LNCAP (cell line): ENCODE data around the gene MRPL23.

ENCODE experiments used
- TF ChIP-seq, protein P1 (sequence below): fragments of 450-650 bp; IDR thresholded peaks from 2 replicates; pipeline ENCODE4 v1.5.1; 2017; ENCODE audit warnings: mild to moderate bottlenecking

The MRPL23 gene

DNA sequence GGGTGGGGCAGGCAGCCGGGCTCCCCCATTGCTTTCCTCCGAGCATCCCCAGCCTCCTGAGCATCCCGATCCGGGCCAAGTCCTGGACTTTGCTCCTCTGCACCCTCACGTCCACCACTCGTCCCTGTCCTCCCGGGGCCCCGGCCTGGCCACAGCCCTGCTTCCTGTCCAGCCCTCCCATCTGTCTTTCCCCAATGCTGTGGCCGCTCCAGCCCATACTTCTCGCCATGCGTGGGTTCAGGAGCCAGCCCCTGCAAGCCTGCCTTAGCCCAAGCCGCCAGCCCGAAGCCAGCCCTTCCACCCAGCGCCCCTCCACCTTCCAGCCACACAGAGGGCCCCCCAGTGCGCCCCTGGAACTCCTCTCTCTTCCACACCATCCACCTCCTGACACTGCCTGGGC, 23.8 kb downstream of the MRPL23 start:
- TF ChIP-seq, protein P1, sequence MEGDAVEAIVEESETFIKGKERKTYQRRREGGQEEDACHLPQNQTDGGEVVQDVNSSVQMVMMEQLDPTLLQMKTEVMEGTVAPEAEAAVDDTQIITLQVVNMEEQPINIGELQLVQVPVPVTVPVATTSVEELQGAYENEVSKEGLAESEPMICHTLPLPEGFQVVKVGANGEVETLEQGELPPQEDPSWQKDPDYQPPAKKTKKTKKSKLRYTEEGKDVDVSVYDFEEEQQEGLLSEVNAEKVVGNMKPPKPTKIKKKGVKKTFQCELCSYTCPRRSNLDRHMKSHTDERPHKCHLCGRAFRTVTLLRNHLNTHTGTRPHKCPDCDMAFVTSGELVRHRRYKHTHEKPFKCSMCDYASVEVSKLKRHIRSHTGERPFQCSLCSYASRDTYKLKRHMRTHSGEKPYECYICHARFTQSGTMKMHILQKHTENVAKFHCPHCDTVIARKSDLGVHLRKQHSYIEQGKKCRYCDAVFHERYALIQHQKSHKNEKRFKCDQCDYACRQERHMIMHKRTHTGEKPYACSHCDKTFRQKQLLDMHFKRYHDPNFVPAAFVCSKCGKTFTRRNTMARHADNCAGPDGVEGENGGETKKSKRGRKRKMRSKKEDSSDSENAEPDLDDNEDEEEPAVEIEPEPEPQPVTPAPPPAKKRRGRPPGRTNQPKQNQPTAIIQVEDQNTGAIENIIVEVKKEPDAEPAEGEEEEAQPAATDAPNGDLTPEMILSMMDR = no peak

DNA sequence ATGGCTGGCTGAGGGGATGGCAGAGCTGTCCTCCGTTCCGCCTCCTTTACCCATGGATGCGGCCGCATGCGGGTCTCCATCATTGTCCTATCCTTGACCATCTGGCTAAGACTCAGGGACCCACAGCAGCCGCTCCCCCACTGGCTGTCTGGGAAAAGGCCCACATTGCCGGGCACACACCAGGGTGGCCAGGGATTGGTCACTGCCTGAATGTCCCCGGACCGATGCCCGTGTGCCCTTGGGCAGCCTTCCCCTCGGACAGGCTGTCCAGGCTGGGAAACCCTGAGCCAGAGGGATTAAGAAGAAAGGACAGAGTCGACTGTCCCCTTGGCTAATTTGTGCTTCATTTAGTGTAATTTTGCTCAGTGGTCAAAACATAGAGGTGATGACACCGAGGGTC, 28.1 kb downstream of the MRPL23 start:
- TF ChIP-seq, protein P1 = no peak

DNA sequence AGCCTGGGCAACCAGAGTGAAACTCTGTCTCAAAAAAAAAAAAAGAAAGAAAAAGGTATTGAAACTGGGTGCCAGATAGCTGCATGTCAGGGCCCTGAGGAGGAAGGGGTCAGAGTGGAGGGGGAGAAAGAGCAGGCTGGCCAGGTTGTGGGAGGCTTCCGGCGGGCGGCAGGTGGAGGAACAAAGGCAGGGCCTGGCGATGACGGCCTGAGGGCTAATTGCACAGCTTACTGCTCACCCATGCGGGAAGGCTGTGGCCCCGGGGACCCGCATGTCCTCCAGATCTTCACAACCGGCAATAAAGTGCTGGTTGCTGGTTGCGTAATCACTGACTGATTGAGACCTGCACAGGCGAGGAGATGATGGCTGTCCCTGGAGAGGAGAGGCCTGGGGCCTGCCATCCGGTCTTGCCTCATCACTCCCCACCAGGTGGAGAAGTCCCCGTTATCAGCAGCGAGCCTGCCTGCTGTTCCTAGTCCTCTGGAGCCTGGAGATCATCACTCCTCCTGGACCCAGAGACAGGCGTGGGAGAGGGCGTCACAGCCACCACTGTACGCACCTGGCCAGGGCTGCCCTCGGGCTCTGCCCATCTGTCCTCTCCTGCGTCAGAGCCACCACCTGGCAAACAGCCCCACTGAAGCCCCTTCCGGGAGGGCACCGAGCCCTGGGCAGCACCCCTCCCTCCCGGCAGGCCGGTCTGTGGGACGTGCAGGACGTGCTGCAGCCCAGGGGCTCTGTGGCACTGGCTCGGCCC, 31.8 kb downstream of the MRPL23 start:
- TF ChIP-seq, protein P1 = no peak

DNA sequence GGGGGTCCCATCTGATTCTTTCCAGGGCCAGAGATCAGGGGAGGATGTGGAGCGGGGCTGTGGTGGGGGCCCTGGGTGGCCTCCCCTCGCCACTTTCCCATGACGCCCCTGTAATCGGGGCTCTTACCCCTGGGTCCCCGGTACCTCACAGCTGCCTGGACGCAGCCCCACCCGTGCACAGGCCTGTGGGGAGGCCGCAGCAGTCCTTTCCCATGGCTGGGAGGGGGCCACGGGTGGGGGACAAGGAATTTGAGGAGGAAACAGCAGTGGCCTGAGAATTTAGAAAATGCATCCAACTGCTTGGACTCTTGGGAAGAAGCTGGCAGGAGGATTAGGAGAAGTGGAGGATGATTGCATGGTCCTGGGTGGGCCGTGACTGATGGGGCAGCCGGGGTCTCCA, 32.5 kb downstream of the MRPL23 start:
- TF ChIP-seq, protein P1 = no peak

DNA sequence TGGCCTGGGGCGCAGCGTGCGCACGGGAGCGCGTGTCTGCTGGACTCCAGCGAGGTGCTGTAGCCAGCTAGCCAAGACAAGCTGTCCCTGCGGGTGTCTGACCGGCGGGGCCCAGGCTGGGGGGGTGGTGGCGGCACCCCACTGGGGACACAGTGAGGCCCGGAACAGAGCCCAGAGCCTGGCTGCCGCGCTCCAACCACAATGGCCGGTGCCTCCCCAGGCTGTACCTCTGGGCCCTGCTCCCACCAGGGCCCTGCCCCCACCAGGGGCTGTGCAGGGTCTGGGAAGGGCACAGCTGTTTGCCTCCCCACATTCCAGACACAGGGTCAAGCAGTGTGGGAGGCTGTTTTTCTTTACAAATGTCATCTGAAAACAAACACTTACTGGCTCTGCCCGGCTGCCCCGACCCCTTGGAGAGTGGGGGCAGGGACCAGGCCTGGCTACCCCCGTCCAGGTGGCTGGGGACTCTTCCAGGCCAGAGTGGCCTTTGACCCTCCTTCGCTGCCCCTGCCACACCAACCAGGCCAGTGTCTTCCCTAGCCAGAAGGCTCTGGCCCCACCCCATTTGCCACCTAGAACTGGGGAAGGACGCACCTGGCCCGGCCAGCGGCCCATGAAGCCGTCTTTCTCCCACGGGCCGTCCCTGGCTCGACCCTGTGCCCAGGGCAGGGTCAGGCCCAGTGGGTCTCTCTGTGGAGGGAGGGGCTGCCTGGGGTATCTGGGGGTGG, 35.9 kb downstream of the MRPL23 start:
- TF ChIP-seq, protein P1 = no peak

DNA sequence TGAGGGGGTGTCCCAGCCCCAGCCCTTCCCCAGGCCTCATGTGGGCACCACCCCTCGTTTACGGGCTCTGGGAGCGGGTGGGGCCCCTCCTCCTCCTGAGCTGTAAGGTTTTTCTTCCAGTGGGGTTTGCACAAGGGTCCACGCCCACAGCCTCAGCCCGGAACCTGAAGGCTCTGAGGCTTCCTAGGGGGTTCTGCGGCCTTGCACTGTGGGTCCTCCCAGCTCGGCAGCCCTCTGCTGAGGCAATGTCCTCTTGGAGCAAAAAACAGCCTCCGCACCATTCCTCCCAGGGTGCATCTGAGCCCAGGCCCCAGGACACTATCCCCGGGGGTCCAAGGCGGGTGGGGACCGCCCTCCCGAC, 36.4 kb downstream of the MRPL23 start:
- TF ChIP-seq, protein P1 = no peak

DNA sequence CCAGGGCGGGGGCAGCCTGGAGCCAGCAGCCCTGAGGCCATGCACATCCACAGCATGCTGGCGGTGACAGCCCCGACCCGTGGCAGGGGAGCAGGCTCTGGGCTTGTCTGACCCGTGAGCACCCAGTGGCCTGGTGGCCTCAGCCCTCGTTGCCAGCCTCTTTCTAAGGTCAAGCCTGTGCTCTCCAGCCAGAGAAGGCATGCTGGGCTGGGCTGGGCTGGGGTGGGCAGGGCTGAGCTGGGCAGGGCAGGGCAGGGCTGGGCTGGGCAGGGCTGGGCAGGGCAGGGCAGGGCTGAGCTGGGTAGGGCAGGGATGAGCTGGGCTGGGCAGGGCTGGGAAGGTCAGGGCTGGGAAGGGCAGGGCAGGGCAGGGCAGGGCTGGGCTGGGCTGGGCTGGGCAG, 39.9 kb downstream of the MRPL23 start:
- TF ChIP-seq, protein P1 = no peak
